VCaP (cell line): ENCODE measurements around the gene PPP1R1B.

Experiments used
- H3K27ac ChIP-seq: fragments of 450-650 bp; 2 replicates; pipeline ENCODE4 v1.5.1; 2017
- CTCF ChIP-seq: fragments of 450-650 bp; conservative IDR thresholded peaks from 2 replicates; pipeline ENCODE4 v1.5.1; 2017; ENCODE audit warnings: mild to moderate bottlenecking, moderate library complexity

Gene PPP1R1B

GRCh38 chr17:39598047-39598481 lies 28.7 kb upstream of the PPP1R1B start:
- no peak for TF ChIP-seq CTCF
- H3K27ac ChIP-seq, result no peak overlapping the region

- TF ChIP-seq CTCF, result no peak
- H3K27ac ChIP-seq, result no peak overlapping the region
Observed at GRCh38 chr17:39598630-39599003, 28.1 kb upstream of the PPP1R1B start.

- TF ChIP-seq CTCF, result no peak
- H3K27ac ChIP-seq, result no peak overlapping the region
Observed at GRCh38 chr17:39599004-39599664, 27.6 kb upstream of the PPP1R1B start.

GRCh38 chr17:39599665-39600231 lies 27.0 kb upstream of the PPP1R1B start:
- TF ChIP-seq CTCF, result no peak
- no peak overlapping the region for H3K27ac ChIP-seq

GRCh38 chr17:39600288-39600996 lies 26.3 kb upstream of the PPP1R1B start:
- H3K27ac ChIP-seq, result no peak overlapping the region
- TF ChIP-seq CTCF, result no peak

GRCh38 chr17:39600997-39601597 lies 25.7 kb upstream of the PPP1R1B start:
- TF ChIP-seq CTCF, result no peak
- H3K27ac ChIP-seq, result no peak overlapping the region

- no peak for TF ChIP-seq CTCF
- H3K27ac ChIP-seq, result no peak overlapping the region
Observed at GRCh38 chr17:39601758-39602532, 24.8 kb upstream of the PPP1R1B start.
